Tibial nerve (tissue), 4 donors: ENCODE results near the gene HAND2.

Experiments used
- EP300 ChIP-seq, 2 donors: sonication (generic); formaldehyde crosslinking; IDR thresholded peaks; one replicate each; pipeline ENCODE4 v1.6.1; 2017; ENCODE audit warnings: antibody characterized with exemption in 2 of 2, mild to moderate bottlenecking in 1 of 2
- TF ChIP-seq, protein P1 (sequence below), 5 experiments: fragments of 200-600 bp in 3 of 5; fragments of 450-650 bp in 2 of 5; sonication (generic) in 3 of 5; IDR thresholded peaks; one replicate each; pipeline ENCODE4 v1.5.1; 2016 to 2019; ENCODE audit warnings: antibody characterized with exemption in 5 of 5, mild to moderate bottlenecking in 3 of 5, moderate library complexity in 2 of 5

DNA sequence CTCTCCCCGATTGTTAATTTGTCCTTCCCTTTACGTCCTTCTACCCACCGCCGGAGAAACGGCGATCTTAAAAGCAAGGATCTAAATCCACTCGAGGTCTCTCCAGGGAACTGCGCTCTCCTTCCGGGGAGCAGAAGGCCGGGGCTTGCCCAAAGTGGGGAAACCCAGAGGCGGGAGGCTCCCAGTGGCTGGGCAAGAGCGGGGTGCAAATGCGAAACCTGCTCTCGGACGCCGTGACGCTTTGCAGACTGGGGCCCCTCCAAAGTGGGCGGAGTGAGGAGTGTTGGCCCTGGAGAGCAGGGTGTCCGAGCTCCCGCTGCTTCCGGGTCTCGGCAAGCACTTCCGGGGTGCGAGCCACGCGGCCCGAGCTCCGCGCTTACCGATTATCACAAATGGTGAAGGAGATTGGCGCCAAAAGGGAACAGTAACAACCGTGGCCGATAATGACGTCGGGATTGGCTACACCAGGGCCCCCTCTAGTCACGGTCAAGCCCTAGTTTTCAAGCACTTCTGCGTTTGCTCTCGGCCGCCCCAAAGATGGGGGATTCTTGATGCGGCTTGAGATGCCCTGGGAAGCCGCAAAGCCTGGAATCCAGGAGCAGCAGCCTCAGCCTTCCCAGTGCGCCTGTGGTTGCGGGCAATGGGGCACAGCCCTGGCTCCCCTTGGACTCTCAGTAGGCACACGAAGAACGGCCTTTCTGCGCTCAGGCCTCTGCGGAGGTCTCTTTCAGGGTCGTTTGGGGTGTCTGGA is 29.0 kb downstream of the HAND2 start:
- no peak for TF ChIP-seq EP300 (IDR thresholded peaks at IDR 0.05)
- TF ChIP-seq, protein P1, sequence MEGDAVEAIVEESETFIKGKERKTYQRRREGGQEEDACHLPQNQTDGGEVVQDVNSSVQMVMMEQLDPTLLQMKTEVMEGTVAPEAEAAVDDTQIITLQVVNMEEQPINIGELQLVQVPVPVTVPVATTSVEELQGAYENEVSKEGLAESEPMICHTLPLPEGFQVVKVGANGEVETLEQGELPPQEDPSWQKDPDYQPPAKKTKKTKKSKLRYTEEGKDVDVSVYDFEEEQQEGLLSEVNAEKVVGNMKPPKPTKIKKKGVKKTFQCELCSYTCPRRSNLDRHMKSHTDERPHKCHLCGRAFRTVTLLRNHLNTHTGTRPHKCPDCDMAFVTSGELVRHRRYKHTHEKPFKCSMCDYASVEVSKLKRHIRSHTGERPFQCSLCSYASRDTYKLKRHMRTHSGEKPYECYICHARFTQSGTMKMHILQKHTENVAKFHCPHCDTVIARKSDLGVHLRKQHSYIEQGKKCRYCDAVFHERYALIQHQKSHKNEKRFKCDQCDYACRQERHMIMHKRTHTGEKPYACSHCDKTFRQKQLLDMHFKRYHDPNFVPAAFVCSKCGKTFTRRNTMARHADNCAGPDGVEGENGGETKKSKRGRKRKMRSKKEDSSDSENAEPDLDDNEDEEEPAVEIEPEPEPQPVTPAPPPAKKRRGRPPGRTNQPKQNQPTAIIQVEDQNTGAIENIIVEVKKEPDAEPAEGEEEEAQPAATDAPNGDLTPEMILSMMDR (IDR thresholded peaks at IDR 0.05), result no peak
